IMR-90 (cell line): ENCODE measurements around the gene POU2AF1. TPM values are rescaled to one million over a fixed set of nuclear protein-coding genes. Genes with fewer than 3 reads are reported as not detected.

Source experiments
- ATAC-seq: fragments of 200-7000 bp; cut with Tn5 transposase; 2 replicates; pipeline ENCODE4 v1.9.1; 2020; ENCODE audit warnings: low read depth, mild to moderate bottlenecking, moderate library complexity
- BruUV-seq: library from RNA; stranded (reverse); fragments of 400-500 nt; replicated peaks from 2 replicates; lab custom pipeline; 2021; lab: Mats Ljungman, UMichigan
- CTCF ChIA-PET: fragments of 300-600 bp; formaldehyde crosslinking; extraction: SDS; loops from one replicate; lab custom pipeline; 2021; ENCODE audit warnings: antibody characterized with exemption; lab: Yijun Ruan, JAX
- POLR2A ChIA-PET: fragments of 300-600 bp; sonication (Branson Sonifier 250); formaldehyde crosslinking; loops from one replicate; lab custom pipeline; 2022; ENCODE audit warnings: antibody characterized with exemption; ENCODE audit not compliant: unreplicated experiment; lab: Charles Lee
- DNase-seq: peaks from one replicate; pipeline ENCODE4 v3.0.0; 2013
- H2AFZ ChIP-seq: replicated peaks from 2 replicates; pipeline ENCODE3; 2013; ENCODE audit warnings: low read length, mild to moderate bottlenecking; ENCODE audit not compliant: poor library complexity
- H2AK5ac ChIP-seq: 2 replicates; pipeline ENCODE4 v1.6.1; 2013; ENCODE audit warnings: low read depth, low read length, inconsistent platforms
- H2AK9ac ChIP-seq: replicated peaks from 2 replicates; pipeline ENCODE3; 2013; ENCODE audit warnings: mild to moderate bottlenecking, low read depth, low read length, moderate library complexity; ENCODE audit not compliant: poor library complexity
- H2BK120ac ChIP-seq: 2 replicates; pipeline ENCODE4 v1.6.1; 2013; ENCODE audit warnings: low read depth, low read length, inconsistent platforms
- H2BK15ac ChIP-seq: 3 replicates; pipeline ENCODE4 v1.6.1; 2013; ENCODE audit warnings: low read depth, low read length, inconsistent platforms
- H2BK20ac ChIP-seq: 2 replicates; pipeline ENCODE4 v1.6.1; 2013; ENCODE audit warnings: low read depth, mild to moderate bottlenecking, inconsistent platforms, low read length, moderate library complexity
- H2BK5ac ChIP-seq: 2 replicates; pipeline ENCODE4 v1.6.1; 2013; ENCODE audit warnings: mild to moderate bottlenecking, low read depth, low read length, inconsistent platforms; ENCODE audit not compliant: poor library complexity, severe bottlenecking
- H3K14ac ChIP-seq: replicated peaks from 2 replicates; pipeline ENCODE4 v1.6.1; 2013; ENCODE audit warnings: low read depth, low read length, inconsistent platforms
- H3K18ac ChIP-seq: 2 replicates; pipeline ENCODE4 v1.6.1; 2013; ENCODE audit warnings: low read depth, low read length, control low read depth
- H3K23ac ChIP-seq: 2 replicates; pipeline ENCODE4 v1.6.1; 2013; ENCODE audit warnings: low read depth, low read length, inconsistent platforms
- H3K27ac ChIP-seq: 2 replicates; pipeline ENCODE4 v1.5.1; 2013; ENCODE audit warnings: mild to moderate bottlenecking, control low read depth, low read length; ENCODE audit not compliant: insufficient read depth
- H3K27me3 ChIP-seq: 2 replicates; pipeline ENCODE4 v1.6.1; 2013; ENCODE audit warnings: low read length; ENCODE audit not compliant: control insufficient read depth, insufficient read depth
- H3K36me3 ChIP-seq: 2 replicates; pipeline ENCODE4 v1.6.1; 2013; ENCODE audit warnings: low read length, mixed read lengths; ENCODE audit not compliant: control insufficient read depth, insufficient read depth
- H3K4ac ChIP-seq: 2 replicates; pipeline ENCODE4 v1.6.1; 2013; ENCODE audit warnings: low read depth, low read length, inconsistent platforms
- H3K4me1 ChIP-seq: 2 replicates; pipeline ENCODE4 v1.6.1; 2013; ENCODE audit warnings: low read length, mixed read lengths; ENCODE audit not compliant: control insufficient read depth, insufficient read depth
- H3K4me2 ChIP-seq: 2 replicates; pipeline ENCODE4 v1.6.1; 2013; ENCODE audit warnings: low read depth, mild to moderate bottlenecking, control low read depth, low read length, moderate library complexity
- H3K4me3 ChIP-seq: 2 replicates; pipeline ENCODE4 v1.5.1; 2013; ENCODE audit warnings: low read depth, mild to moderate bottlenecking, control low read depth, low read length, moderate library complexity; ENCODE audit not compliant: insufficient read depth
- H3K56ac ChIP-seq: 2 replicates; pipeline ENCODE4 v1.6.1; 2013; ENCODE audit warnings: low read length, inconsistent platforms; ENCODE audit not compliant: insufficient read depth; ENCODE audit errors: extremely low read depth
- H3K79me1 ChIP-seq, 2 experiments: 2 replicates each; pipeline ENCODE4 v1.6.1; 2013; ENCODE audit warnings: low read length in 2 of 2, inconsistent platforms in 1 of 2, low read depth in 1 of 2
- H3K9ac ChIP-seq: 2 replicates; pipeline ENCODE4 v1.6.1; 2013; ENCODE audit warnings: low read depth, low read length, control low read depth
- H3K9me1 ChIP-seq: 2 replicates; pipeline ENCODE4 v1.6.1; 2013; ENCODE audit warnings: low read length, inconsistent platforms; ENCODE audit not compliant: insufficient read depth
- H3K9me3 ChIP-seq: 2 replicates; pipeline ENCODE4 v1.6.1; 2013; ENCODE audit warnings: low read length; ENCODE audit not compliant: control insufficient read depth, insufficient read depth
- H4K20me1 ChIP-seq: 2 replicates; pipeline ENCODE4 v1.6.1; 2013; ENCODE audit warnings: low read length, inconsistent platforms; ENCODE audit not compliant: insufficient read depth
- H4K5ac ChIP-seq: 2 replicates; pipeline ENCODE4 v1.6.1; 2013; ENCODE audit warnings: mild to moderate bottlenecking, low read depth, low read length, control low read depth
- H4K8ac ChIP-seq, 2 experiments: 2 replicates each; pipeline ENCODE4 v1.6.1; 2013; ENCODE audit warnings: low read depth in 2 of 2, low read length in 2 of 2, control low read depth in 1 of 2, inconsistent platforms in 1 of 2
- H4K91ac ChIP-seq: 2 replicates; pipeline ENCODE4 v1.6.1; 2013; ENCODE audit warnings: low read depth, low read length, inconsistent platforms; ENCODE audit not compliant: insufficient read depth
- BHLHE40 ChIP-seq: fragments of 150-350 bp; IDR thresholded peaks from 2 replicates; pipeline ENCODE4 v1.6.1; 2016; ENCODE audit warnings: mild to moderate bottlenecking, low read depth, low read length
- CEBPB ChIP-seq: IDR thresholded peaks from 2 replicates; pipeline ENCODE4 v1.6.1; 2012; ENCODE audit warnings: low read depth, low read length, improper control_type of control experiment
- CHD1 ChIP-seq: IDR thresholded peaks from 2 replicates; pipeline ENCODE4 v1.6.1; 2012; ENCODE audit warnings: low read depth, low read length, improper control_type of control experiment
- MAFK ChIP-seq: IDR thresholded peaks from 2 replicates; pipeline ENCODE4 v1.6.1; 2012; ENCODE audit warnings: low read depth, low read length, improper control_type of control experiment
- MAZ ChIP-seq: IDR thresholded peaks from 2 replicates; pipeline ENCODE4 v1.6.1; 2012; ENCODE audit warnings: low read depth, mild to moderate bottlenecking, low read length, improper control_type of control experiment, moderate library complexity, borderline replicate concordance
- MXI1 ChIP-seq: IDR thresholded peaks from 2 replicates; pipeline ENCODE4 v1.6.1; 2012; ENCODE audit warnings: low read depth, mild to moderate bottlenecking, low read length, moderate library complexity, borderline replicate concordance
- NFE2L2 ChIP-seq: fragments of 150-350 bp; IDR thresholded peaks from 2 replicates; pipeline ENCODE4 v1.6.1; 2016; ENCODE audit warnings: low read depth, mild to moderate bottlenecking, low read length
- POLR2A ChIP-seq: IDR thresholded peaks from 2 replicates; pipeline ENCODE4 v1.6.1; 2012; ENCODE audit warnings: mild to moderate bottlenecking, low read depth, low read length
- RAD21 ChIP-seq: IDR thresholded peaks from 2 replicates; pipeline ENCODE4 v1.6.1; 2012; ENCODE audit warnings: low read length, improper control_type of control experiment
- RCOR1 ChIP-seq: IDR thresholded peaks from 2 replicates; pipeline ENCODE4 v1.6.1; 2012; ENCODE audit warnings: mild to moderate bottlenecking, low read length, improper control_type of control experiment; ENCODE audit not compliant: insufficient replicate concordance
- RFX5 ChIP-seq: IDR thresholded peaks from 2 replicates; pipeline ENCODE4 v1.8.0; 2012; ENCODE audit warnings: low read depth, mild to moderate bottlenecking, low read length, moderate library complexity
- SMC3 ChIP-seq: fragments of 150-350 bp; IDR thresholded peaks from 2 replicates; pipeline ENCODE4 v1.6.1; 2016; ENCODE audit warnings: low read depth, mild to moderate bottlenecking, antibody characterized with exemption, low read length, moderate library complexity
- WGBS, 2 experiments: methylation state at CpG; one replicate each; pipeline versions ENCODE4 v1.1.5 to v1.1.7; 2013; ENCODE audit warnings: missing lambda C conversion rate in 2 of 2; ENCODE audit not compliant: insufficient read length in 1 of 2; ENCODE audit errors: extremely low coverage in 2 of 2; 5-methylcytosine and 5-hydroxymethylcytosine counted together
- dilution Hi-C: fragments of 300-500 bp; cut with HindIII; formaldehyde crosslinking; loops from one replicate; pipeline ENCODE4 v1.14.3; 2018; ENCODE audit warnings: low sequenced_read_pairs; ENCODE audit not compliant: unreplicated experiment
- in situ Hi-C: fragments of 300-500 bp; cut with MboI; formaldehyde crosslinking; loops from 3 replicates; pipeline ENCODE4 v1.14.3; 2019; ENCODE audit warnings: low sequenced_read_pairs, inconsistent platforms, mixed read lengths
- intact Hi-C: fragments of 100-400 bp; cut with micrococcal nuclease; formaldehyde crosslinking; loops from 2 replicates; pipeline ENCODE4 v1.10.0; 2022
- polyA plus RNA-seq, 3 experiments: library from polyadenylated mRNA; depleted of rRNA; stranded (reverse); fragments of >200 nt; gene quantifications; 2 replicates each; pipeline ENCODE4 v1.2.3, GENCODE V29; 2012; ENCODE audit warnings: low replicate concordance in 1 of 3
- total RNA-seq: library from RNA; depleted of rRNA; stranded (reverse); fragments of >200 nt; gene quantifications from 2 replicates; pipeline ENCODE4 v1.2.3, GENCODE V29; 2012
- TF ChIP-seq, protein P1 (sequence below): conservative IDR thresholded peaks from 2 replicates; pipeline ENCODE4 v1.5.1; 2012; ENCODE audit warnings: mild to moderate bottlenecking, low read depth, low read length, improper control_type of control experiment
- TF ChIP-seq, protein P2 (sequence below): fragments of 150-350 bp; IDR thresholded peaks from 2 replicates; pipeline ENCODE4 v1.6.1; 2017; ENCODE audit warnings: mild to moderate bottlenecking, antibody characterized with exemption, low read length, low read depth

The POU2AF1 gene
- total and polyA plus RNA-seq, 2 of the 4 experiments (the other 2 are of a cell fraction) = not detected

DNA sequence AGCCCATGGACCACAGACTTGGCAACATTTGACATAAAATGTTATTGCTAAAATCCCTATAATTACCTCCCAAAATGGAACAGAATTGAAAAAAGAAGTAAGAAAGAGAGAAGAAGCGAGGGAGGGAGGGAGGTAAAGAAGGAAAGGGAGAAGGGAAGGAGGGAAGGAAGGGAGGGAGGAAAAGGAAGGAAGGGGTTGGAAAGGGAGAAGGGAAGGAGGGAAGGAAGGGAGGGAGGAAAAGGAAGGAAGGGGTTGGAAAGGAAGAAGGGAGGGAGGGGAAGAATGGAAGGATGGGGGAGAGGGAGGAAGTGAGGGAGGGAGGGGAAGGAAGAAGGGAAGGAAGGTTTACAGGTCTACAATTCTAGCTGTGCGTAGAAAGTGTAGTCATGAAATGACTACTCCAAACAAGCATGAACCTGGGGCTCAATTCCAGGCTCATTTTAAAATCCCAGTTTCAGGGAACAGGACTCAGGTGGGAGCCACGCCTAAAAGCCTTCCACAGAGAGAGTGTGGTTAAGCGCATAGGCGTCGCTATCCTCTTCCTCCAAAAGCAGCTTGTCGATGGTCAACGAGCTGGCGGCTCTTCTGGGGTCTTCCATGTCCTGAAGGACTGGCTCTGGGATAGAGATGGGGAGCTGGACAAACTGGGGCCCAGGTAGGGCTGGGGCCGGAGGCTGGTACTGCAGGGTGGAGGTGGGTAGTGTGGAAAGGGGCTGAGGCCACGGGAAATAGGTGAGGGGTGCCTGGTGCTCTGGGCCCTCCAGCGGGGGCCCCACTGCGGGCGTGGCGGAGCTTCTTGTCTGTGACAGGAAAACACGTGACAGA, 25.1 kb downstream of the POU2AF1 start:
- Histone ChIP-seq H4K5ac (no peak overlapping the region), H3K79me1 (no peaks in the 10 kb centered on the region), H2AK5ac (no peak overlapping the region), H2BK15ac (no peak overlapping the region), H3K18ac (no peak overlapping the region), H2BK120ac (no peak overlapping the region), H3K4me3 (no peak overlapping the region), H3K36me3 (no peaks in the 10 kb centered on the region), H3K9me1 (no peaks in the 10 kb centered on the region; the same call in 1 of the 2 replicates), H2BK5ac (no peak overlapping the region), H3K27ac (no peak overlapping the region), H3K9ac (no peak overlapping the region), H2BK20ac (no peak overlapping the region), H3K9me3 (no peaks in the 10 kb centered on the region), H3K23ac (no peak overlapping the region), H4K20me1 (no peaks in the 10 kb centered on the region), H2AFZ (no peak overlapping the region), H3K14ac (no peak overlapping the region), H3K4ac (no peak overlapping the region), H3K27me3 (peaks cover 32% of the 10 kb centered on the region), H4K91ac (no peak overlapping the region), H3K4me2 (no peak overlapping the region), H4K8ac (no peak overlapping the region), H3K4me1 (no peaks in the 10 kb centered on the region), H3K56ac (no peak overlapping the region), H2AK9ac (no peak overlapping the region)
- 100% methylated on average over 1 of the region's 16 CpGs; no CpG with 5 or more reads in 1 of the 2 experiments for WGBS, 2 experiments
- intact Hi-C loops = no loop called here
- no TSS peak for BruUV-seq
- ATAC-seq (no peak), DNase-seq (no peak)
- ChIA-PET POLR2A (no interaction called here), CTCF (no interaction called here)
- TF ChIP-seq CHD1 (no peak), NFE2L2 (no peak), SMC3 (no peak), RFX5 (no peak), MAFK (no peak), RAD21 (no peak), BHLHE40 (no peak), MAZ (no peak), RCOR1 (no peak), CEBPB (no peak), MXI1 (no peak), POLR2A (no peak)
- TF ChIP-seq, protein P1, sequence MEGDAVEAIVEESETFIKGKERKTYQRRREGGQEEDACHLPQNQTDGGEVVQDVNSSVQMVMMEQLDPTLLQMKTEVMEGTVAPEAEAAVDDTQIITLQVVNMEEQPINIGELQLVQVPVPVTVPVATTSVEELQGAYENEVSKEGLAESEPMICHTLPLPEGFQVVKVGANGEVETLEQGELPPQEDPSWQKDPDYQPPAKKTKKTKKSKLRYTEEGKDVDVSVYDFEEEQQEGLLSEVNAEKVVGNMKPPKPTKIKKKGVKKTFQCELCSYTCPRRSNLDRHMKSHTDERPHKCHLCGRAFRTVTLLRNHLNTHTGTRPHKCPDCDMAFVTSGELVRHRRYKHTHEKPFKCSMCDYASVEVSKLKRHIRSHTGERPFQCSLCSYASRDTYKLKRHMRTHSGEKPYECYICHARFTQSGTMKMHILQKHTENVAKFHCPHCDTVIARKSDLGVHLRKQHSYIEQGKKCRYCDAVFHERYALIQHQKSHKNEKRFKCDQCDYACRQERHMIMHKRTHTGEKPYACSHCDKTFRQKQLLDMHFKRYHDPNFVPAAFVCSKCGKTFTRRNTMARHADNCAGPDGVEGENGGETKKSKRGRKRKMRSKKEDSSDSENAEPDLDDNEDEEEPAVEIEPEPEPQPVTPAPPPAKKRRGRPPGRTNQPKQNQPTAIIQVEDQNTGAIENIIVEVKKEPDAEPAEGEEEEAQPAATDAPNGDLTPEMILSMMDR = no peak
- TF ChIP-seq, protein P2, sequence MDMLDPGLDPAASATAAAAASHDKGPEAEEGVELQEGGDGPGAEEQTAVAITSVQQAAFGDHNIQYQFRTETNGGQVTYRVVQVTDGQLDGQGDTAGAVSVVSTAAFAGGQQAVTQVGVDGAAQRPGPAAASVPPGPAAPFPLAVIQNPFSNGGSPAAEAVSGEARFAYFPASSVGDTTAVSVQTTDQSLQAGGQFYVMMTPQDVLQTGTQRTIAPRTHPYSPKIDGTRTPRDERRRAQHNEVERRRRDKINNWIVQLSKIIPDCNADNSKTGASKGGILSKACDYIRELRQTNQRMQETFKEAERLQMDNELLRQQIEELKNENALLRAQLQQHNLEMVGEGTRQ = no peak
- dilution Hi-C loops = no loop called here
- in situ Hi-C loops = no loop called here
